ENCODE results near the gene DGCR2.
"Not testable (repeated sequence)": the region's sequence is repeated elsewhere in the genome, so short reads cannot be mapped to it uniquely, and the experiment has no call there.

DNA sequence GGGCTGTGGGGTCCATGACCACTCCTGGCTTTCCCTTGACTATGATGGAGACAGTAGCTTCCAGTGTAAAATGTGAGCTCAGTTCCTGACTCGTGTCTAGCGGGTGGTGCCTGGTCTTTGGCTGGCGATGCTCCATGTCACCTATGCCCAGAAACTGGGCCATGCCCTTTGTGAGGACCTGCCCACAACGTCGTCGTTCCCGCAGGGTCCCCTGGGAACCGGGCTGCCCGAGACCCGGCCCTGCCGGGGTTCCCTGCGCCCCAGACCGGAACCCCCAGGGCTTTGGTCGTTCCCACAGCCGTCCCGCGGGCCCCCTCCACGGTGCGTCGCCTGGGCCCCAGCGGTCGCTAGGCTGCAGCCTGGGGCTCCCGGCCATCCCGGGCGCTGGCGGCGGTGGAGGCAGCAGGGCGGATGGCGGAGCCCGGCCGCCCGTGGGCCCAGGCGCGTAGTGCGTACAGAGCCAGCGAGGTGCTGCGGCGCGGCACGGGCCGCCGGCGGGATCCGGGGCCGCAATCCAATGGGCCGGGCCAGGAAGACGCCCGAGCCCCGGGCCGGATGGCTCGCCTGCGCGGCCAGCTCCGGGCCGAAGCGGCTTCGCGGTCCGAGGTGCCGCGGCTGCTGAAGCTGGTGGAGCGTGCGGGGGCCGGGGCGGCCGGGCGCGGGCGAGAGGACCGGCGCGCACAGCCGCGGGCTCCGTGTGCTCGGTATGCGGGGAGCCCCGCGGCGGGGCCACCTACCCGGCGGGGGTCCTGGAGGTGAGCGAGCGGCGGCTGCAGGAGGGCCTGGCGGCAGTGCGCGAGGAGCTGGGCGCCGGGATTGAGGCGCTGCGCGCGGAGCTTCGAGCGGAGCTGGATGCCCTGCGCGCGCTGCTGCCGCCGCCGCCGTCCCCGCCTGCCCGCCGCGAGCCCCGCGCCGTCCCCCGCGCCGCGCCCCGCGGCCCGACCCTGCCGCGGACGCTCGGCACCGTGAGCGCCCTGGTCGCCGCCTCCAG is 92.8 kb downstream of the DGCR2 start:
- TF ChIP-seq, protein P1, sequence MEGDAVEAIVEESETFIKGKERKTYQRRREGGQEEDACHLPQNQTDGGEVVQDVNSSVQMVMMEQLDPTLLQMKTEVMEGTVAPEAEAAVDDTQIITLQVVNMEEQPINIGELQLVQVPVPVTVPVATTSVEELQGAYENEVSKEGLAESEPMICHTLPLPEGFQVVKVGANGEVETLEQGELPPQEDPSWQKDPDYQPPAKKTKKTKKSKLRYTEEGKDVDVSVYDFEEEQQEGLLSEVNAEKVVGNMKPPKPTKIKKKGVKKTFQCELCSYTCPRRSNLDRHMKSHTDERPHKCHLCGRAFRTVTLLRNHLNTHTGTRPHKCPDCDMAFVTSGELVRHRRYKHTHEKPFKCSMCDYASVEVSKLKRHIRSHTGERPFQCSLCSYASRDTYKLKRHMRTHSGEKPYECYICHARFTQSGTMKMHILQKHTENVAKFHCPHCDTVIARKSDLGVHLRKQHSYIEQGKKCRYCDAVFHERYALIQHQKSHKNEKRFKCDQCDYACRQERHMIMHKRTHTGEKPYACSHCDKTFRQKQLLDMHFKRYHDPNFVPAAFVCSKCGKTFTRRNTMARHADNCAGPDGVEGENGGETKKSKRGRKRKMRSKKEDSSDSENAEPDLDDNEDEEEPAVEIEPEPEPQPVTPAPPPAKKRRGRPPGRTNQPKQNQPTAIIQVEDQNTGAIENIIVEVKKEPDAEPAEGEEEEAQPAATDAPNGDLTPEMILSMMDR (IDR thresholded peaks at IDR 0.05), result not testable (repeated sequence)
- TF ChIP-seq POLR2A (IDR thresholded peaks at IDR 0.05), result not testable (repeated sequence)
